ENCODE data around the gene PTPRM.
"Not testable (repeated sequence)": the region's sequence is repeated elsewhere in the genome, so short reads cannot be mapped to it uniquely, and the experiment has no call there.

Gene PTPRM

DNA sequence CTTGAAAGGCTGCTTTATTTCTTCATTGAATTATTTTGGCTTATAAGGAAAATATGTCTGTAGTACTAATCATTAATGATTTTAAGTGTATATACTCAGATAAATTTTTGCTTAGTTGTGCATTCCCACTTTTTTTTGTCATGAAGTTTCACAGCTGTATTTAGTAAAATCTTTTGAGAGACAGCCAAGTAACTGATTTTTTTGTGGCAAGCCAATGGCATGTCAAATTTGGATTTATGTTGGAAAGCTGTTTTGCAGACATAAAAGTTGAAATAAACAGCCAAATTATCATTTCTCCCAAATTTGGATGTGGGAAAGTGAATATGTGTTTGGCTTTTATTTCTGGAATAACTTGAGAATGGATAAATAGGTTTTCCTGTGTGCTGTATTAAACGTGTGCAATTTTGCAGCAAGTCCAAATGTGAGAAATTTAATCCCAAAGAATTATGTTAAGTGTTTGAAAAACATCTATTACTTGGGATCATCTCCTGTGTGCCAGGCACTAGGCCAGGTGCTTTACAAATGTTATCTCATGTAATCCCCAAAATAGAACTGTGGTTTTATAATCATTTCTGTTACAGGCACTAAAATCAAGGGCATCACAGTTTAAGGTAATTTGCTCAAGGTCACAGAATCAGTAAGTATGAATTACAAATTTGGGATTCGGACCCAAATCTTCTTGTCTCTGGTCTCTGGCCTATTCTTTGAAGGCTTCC lies 160.4 kb downstream of the PTPRM start:
- no peak for DNase-seq (ENCODE audit: low read depth)

DNA sequence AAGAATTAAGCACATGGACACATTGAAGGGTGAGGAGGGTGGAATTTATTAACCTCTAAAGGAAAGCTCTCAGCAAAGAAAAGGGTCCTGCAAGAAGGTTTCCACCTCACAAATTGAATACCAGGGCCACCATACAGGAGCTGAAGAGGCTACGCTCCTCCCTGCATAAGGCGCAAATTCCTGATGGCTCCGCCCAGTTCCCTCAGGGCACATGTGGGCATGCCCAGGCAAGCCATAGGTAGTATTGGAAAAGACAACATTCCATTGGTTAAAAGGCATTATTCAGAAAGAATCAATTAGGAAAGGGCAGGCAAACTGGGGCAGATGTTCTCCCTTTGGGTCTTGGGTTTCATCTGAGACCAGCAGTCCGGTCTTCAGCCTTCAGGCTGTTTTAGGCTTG lies 161.2 kb downstream of the PTPRM start:
- no peak for DNase-seq (ENCODE audit: low read depth)

DNA sequence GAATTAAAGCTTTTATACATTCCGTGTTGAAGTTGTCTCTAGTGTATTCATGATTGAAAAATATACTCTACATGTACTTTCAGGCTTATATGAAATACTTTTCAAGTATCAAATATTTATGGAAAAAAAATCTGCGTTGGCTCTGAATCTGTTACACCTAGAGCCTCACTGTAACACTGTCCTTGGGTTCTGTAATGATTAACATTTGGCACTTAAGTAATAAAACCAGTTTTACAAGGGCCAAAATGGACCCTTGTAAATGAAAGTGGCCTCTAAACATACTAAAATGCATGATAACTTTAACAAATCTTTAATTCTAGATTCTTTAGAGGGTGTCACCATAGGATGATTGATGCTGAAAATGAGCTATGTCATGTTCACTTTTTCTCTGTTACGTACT lies 162.8 kb downstream of the PTPRM start:
- DNase-seq (ENCODE audit: low read depth), result no peak

DNA sequence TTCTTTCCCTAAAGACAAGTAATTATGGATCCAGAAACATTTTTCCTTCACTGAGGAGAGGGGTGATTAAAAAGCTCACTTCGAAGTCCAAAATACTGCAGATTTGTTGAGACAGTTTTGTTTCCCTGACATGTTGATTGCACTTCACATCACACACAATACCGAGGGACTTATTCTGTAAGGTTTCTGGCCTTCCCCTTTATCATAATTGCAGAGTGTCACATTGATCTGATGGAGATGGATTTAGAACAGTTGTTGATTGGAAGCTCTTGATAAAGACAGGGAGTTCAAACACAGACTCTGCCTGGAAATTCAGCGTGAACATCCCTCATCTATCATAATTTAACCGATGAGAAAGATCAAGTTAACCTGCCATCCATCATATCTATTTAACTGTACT lies 163.6 kb downstream of the PTPRM start:
- DNase-seq (ENCODE audit: low read depth), result no peak

DNA sequence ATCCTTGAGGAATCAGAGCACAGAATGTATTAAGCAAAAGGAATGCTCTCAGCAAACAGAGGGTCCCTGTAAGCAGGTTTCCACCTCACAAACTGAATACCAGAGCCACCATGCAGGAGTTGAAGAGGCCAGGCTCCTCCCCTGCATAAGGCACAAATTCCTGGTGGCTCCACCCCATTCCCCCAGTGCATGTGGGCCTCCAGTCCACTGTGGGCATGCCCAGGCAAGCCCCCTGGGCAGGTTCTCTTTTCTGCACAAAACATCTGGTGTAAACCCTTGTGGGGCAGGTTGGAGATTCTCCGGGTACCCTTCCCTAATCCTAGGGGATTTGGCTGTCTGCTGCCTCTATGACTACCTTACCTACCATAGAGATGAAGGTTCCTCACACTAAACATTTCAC lies 166.5 kb downstream of the PTPRM start:
- DNase-seq (ENCODE audit: low read depth), result no peak

DNA sequence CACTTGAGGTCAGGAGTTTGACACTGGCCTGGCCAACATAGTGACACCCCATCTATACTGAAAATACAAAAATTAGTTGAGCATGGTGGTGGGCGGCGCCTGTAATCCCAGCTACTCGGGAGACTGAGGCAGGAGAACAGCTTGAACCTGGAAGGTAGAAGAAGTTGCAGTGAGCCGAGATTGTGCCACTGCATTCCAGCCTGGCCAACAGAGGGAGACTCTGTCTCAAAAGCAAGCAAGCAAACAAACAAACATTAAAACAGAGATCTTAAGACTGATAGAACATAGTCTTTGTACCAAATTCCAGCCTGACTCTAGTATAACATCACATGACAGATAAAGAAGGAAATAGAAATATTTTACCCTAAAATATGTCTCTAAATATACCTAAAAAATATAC lies 168.1 kb downstream of the PTPRM start:
- no peak for DNase-seq (ENCODE audit: low read depth)

DNA sequence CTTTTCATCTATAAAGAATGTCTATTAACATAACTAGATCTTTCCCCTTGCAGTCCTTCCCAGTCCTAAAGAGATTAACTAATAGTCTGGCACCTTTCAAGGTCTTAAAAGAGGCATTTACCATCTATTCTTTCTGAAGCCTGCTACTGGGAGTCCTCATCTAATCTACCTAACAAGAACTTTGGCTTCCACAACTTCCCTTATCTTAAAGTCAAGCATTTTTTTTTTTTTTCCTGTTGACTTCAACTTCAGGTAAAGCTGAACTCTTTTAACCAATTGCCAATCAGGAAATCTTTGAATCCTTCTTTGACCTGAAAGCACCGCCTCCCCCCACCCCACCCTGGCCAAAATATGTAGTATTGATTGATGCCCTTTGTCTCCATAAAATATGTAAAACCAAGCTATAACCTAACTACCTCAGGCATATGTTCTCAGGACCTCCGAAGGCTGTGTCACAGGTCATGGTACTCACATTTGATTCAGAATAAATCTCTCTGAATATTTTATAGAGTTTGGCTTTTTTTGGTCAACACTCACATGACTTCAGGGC lies 168.6 kb downstream of the PTPRM start:
- DNase-seq (ENCODE audit: low read depth), result no peak

DNA sequence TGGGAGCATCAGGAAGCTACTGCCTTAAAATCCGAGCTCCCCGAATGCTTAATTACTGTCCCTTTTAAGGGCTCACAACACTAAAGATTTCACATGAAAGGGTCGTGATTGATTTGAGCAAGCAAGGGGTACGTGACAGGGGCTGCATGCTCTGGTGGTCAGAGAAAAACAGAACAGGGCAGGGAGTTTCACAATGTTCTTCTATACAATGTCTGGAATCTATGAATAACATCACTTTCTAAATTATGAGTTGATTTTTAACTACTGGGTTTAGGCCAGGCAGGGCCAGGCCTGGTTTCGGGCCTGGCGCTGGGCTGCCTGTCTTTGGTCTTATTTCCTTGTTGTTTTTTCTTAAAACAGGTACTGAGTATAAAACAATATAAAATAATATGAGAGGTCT lies 169.4 kb downstream of the PTPRM start:
- not testable (repeated sequence) for DNase-seq (ENCODE audit: low read depth)

DNA sequence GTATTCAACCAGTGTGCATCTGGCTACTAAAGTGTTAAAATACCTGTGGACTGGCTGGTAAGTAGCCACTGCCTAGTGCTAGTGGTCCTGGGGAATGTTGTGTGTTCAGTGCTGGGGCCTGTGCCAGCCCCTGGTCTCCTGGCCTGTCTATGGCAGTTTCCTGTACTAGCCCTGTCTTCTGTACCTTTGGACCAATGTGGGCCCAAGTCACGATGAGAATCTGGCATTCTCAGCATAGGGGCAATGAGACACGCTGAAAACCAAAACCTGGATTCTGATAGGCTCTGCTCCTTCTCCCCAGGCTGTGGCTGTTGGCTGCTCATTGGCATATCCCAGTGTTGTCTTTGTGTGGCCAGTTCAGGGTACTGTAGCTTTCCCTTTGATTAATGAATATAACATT lies 170.4 kb downstream of the PTPRM start:
- DNase-seq (ENCODE audit: low read depth), result no peak

DNA sequence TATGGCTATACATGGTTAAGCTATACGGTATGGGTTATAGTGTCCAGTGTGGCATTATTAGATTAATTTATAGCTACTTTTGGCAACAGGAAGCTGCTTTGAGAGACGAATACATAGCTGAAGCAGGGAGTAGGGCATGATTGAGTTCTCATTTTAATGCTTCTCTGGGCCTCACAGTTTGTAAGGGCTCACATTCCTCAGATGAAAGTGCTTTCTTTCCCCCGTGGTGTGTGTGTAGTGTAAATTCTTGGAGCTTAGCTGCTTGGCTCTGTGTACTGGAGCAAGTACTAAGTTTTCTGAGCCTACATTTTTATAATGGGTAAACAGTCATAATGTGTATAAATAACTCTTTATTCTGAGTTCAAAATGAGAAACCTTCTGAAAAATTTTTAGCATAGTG lies 173.7 kb downstream of the PTPRM start:
- DNase-seq (ENCODE audit: low read depth), result no peak

DNA sequence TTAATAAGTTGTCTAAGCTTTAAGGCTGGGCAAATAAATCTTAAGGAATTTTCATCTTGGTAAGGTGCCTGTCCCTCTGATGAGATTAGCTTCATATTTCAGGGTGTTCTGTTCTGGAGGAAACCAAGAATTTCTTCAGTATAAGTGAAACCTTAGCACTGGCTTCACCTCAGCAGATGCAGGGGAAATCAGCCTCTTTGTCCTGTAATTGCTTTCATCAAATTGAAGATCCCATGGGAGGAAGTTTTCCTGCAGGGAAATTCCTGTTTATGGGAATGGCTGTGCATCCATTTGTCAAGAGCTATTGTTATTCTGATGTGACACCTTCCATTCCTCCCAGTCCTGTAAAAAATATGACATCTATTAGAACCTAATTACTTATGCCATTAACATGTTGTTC lies 174.5 kb downstream of the PTPRM start:
- DNase-seq (ENCODE audit: low read depth), result no peak

DNA sequence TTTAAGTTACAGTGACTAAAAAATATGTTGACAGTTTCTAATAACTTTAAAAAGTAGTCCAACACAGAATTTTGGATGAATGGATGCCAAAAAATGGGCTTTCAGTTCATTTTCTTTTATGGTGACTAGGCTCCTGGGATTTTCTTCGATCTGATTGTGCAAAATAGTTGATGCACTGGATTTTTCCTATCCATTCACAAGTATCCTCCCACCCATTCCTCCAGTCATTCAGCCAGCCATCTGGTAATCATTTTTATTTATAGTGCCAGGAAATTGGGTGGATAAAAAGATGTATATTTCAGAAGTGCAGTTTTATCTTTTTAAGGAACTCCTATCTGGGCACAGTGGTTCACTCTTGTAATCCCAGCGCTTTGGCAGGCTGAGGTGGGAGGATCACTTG lies 175.1 kb downstream of the PTPRM start:
- no peak for DNase-seq (ENCODE audit: low read depth)

DNA sequence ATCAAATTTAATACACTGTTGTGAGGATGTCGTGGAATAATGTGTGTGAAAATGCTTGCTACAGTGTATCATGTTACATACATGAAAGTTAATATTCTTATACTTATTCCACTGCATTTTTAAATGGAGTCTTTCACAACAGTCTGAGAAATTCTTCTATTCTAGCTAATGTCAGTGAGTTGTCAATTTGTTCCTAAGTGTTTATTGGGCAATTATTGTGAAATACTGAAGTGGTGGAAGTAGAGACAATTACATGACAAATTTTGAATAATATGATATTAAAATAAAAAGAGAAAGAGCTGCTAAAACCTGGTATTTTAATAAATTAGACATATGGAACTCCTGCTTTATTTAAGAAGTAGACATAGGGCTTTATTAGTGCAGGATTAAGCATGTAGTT lies 176.1 kb downstream of the PTPRM start:
- no peak for DNase-seq (ENCODE audit: low read depth)

DNA sequence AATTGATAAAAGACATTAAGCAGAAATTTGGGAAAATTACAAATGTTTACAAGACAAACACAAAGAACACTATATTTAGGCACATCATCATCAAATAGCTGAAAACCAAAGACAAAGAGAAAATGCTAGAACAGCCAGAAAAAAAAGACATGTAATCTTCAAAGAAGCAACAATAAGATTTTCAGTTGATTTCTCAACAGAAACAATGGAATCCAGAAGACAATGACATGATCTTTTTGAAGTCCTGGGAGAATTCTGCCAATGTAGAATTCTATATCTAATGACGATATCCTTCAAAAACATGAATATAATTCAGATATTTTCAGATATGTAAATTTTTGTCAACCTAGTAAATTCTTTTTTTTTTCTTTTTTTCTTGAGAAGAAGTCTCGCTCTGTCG lies 179.0 kb downstream of the PTPRM start:
- no peak for DNase-seq (ENCODE audit: low read depth)

DNA sequence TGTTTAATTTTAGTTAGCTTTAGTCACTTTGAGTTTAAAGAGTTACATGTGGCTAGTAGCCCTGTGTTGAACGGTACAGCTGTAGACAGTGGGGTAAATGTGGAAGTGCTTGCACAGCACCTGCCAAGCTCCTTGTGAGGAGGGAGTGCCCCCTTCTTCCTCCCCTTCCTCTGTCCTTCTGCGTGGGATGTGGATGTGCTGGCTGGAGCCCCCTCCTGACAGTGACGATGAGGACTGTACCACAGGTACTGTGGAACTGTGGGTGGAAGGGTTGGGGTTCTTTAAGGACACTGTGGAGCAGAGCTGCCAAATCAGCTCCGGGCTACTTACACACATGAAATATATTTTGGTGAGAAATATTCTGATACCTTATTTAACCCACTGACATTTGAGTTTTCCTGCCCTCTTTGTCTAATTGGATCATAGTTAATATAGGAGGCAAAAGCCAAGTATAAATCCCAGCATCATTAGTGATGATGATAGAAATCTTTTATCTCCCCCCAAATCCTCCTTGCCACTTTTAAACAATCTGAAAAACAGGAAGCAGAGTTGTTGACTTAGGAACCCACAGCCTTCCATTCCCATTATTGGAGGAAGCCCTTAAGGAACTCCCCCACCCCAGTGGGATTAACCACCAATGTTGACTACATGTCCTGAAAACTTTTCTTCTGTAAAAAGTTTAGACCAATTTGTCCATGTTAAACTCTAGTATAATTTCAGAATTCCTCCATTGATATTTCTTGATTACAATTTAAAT lies 181.3 kb downstream of the PTPRM start:
- DNase-seq (ENCODE audit: low read depth), result no peak

DNA sequence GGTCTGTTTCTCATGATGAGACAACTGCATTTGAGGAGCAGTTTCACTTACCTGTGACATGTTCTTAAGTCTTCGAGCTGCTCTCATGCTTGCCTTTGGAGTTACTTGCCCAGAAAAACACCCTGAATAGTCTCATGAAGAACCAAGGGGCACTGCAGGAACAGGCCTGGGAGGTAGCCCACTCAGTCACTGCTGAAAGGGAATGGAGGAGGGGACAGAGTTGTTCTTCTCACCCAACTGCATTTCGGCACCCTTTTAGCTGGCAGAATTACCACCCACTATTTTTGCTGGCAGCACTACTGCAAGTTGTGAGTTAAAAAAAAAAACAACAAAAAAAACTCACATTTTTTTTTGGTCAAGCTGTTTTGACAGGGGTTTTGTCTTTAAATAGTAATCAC lies 181.9 kb downstream of the PTPRM start:
- no peak for DNase-seq (ENCODE audit: low read depth)

DNA sequence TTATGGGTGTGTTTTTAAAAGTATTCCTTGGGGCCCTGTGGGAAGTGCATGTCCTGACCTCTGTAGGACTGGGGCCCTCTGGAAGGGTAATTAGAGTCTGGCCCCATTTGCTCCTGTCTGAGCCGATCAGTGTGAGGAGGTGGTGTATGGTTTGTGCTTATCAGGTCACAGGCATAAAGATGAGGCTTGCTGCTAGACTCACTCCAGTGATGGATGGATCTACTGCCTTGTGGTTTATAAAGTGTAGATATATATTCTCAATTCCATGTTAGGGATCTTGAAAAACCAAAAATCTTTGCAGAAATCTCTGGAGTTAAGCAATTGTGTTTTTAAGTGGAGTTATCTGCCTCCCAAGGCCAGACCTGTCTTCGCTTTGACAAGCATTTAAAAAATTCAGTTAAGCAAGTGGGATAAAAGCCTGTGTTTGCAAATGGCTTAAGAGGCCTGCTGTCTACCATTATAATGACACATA lies 182.4 kb downstream of the PTPRM start:
- DNase-seq (ENCODE audit: low read depth), result no peak

DNA sequence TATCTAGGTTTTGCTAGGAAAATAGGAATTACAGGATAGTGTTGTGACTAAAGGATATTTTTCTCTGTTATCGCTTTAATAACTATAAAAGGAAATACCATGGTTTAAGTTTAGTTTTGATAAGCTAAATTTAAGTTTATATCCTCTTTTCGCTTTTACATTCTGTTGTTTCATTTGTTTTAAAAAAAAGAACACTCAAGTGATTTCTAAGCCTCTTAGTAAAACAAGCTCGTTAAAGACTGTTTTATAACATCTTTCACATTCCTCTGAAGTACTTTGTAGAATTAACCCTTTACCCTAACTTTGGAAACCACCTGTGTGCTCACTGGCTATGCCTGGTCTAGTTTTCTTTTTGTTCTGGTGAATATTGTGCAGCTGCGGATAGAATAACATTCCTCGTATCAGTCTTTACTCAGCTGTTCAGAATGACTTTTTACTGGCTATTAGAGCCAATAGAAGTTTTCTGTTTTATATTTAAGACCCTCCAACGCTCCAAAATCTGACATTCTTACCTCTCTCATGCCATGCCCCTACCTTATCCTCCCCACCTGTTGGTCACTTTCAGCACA lies 183.1 kb downstream of the PTPRM start:
- no peak for DNase-seq (ENCODE audit: low read depth)

DNA sequence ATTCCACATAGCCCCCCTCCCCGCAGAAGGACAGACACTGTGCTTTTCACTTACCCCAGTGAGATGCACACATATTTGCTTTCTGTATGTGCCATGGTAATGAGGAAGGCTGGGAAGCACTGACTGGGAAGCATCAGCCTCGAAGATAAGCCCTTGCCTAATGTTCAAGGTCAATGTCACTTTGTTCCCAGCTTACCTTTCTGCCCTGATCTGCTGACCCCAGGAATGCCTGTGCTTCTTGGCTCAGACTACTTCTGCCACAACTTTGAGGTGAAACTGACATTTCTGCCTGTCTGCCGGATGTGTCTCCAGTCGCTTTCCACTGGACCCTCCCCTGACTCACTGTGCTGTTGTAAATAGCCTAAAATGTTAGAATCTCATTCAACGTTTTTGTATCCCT lies 183.8 kb downstream of the PTPRM start:
- no peak for DNase-seq (ENCODE audit: low read depth)

DNA sequence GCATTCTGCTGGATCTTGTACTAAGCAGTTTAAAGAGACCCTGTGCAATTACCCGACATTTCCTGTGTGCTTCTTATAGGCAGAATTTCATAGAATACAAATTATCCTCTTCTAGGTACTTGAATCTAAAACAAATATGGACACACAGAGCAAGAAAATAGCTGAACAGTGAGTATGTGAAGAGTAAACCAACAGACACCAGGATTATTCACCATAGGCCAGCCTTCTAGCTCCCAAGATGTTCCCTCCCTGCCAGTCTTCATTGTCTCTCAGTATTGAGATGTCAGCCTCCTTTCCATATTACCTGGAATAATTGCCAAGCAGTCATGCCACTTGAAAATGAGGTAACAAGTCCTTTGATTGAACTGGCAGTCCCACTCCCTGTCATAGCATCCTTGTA lies 187.1 kb downstream of the PTPRM start:
- DNase-seq (ENCODE audit: low read depth), result no peak

DNA sequence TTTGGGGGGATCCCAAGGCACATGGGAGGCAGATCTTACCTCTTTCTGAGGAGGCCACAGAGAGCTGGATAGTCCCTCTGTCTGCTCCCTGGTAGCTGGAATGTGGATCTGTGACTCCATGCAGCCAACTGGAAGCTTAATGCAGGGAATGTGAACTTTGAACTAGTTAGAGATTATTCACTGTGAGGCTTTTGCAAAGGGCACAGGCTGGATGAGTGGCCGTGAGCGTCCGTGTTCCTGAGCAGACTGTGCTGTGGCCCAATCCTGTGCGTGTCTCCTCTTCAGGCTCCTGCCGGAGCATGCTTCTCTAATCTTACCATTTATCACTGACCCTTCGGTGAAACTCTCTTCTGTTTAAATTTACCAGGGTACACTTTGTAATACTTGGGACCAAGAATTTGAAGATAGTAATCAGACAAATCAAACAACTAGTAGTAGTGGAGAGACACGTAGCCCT lies 187.6 kb downstream of the PTPRM start:
- no peak for DNase-seq (ENCODE audit: low read depth)

DNA sequence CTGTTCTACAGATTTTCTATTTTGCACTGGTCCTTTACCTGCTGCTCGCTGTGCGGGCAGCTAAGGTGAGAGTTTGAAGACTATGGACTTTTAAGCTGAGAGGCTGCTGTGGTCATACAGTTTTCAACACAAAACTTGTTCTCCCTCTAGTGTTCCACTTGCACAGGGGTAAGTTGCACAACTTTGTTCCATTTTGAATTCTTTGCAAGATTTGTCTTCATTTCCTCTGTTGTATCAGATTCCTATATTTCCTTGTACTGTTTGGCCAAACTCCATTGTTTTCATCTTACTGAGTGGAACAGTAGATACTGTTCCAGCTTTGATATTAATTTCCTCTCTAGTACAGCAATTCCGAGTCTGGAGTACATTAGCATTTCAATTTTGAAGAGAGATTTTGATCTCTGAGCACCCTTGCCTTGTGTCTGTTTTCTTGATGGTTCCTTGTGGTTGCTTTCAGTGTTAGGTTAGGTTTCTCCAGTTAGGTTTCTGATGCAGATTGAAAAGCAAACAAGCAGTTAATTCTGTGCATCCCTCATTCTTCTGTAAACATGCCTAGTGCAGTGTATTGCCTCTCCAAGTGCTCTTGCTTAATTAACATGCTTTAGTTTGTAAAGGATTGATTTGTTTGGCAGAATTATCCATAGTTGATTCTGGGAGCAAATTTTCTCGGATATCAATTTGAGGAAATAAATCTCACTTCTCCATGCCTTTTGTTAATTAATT lies 188.8 kb downstream of the PTPRM start:
- no peak for DNase-seq (ENCODE audit: low read depth)
